ENCODE results near the gene SIGLEC12. TPM values are rescaled to one million over a fixed set of nuclear protein-coding genes. Genes with fewer than 3 reads are reported as not detected.

Gene SIGLEC12
- total and polyA plus RNA-seq, 2 donors (not counting 3 experiments of a cell fraction or from before 2014, with no cell fraction given): not detected

GRCh38 chr19:51497666-51498065 is 3.9 kb downstream of the SIGLEC12 start:
- ChIA-PET POLR2A (no interaction called here), CTCF (no interaction called here)
- Histone ChIP-seq H3K36me3 (ENCODE audit: control insufficient read depth in 2 of 2, extremely low read depth in 1 of 2, insufficient read depth in 2 of 2, low read length in 2 of 2) (no peaks in the 10 kb centered on the region), H2AFZ (ENCODE audit: low read depth, low read length) (no peak overlapping the region), H3K4me1 (ENCODE audit: control insufficient read depth, extremely low read depth, insufficient read depth, low read length) (no peaks in the 10 kb centered on the region), H3K9ac (replicated peaks; ENCODE audit: extremely low read depth, insufficient read depth, low read length) (no peak overlapping the region), H3K9me3 (replicated peaks; ENCODE audit: control insufficient read depth, insufficient read depth, low read length) (no peaks in the 10 kb centered on the region), H3K27ac (ENCODE audit: insufficient read depth, low read depth, low read length) (no peak overlapping the region), H3K4me3 (replicated peaks in 1 of 3; ENCODE audit: insufficient read depth in 1 of 3, low read depth in 1 of 3, low read length in 3 of 3) (no peak overlapping the region), H3K9me1 (replicated peaks; ENCODE audit: control insufficient read depth, extremely low read depth, insufficient read depth, low read length) (no peaks in the 10 kb centered on the region), H3K27me3 (ENCODE audit: control insufficient read depth in 2 of 2, insufficient read depth in 2 of 2, low read length in 2 of 2) (no peaks in the 10 kb centered on the region), H4K20me1 (replicated peaks; ENCODE audit: control insufficient read depth, extremely low read depth, insufficient read depth, low read length) (no peaks in the 10 kb centered on the region), H3K4me2 (ENCODE audit: insufficient read depth, low read length) (no peak overlapping the region), H3K79me2 (ENCODE audit: control insufficient read depth, insufficient read depth, low read length) (no peaks in the 10 kb centered on the region)
- FAIRE-seq (no peak), DNase-seq (ENCODE audit: low read depth, low spot score) (no peak)
- dilution Hi-C loops (cut with MboI; ENCODE audit: extremely low pct_ligation_motif_present, low sequenced_read_pairs) (no loop called here), intact Hi-C loops (cut with micrococcal nuclease) (no loop called here)
- TF ChIP-seq JUN (IDR thresholded peaks at IDR 0.05; ENCODE audit: borderline replicate concordance, insufficient read depth, insufficient read length, low read depth) (no peak), EZH2 (IDR thresholded peaks at IDR 0.05; ENCODE audit: borderline replicate concordance, low read depth, low read length, severe bottlenecking) (no peak)
- BruUV-seq (replicated peaks): no TSS peak

- H3K79me2 ChIP-seq (ENCODE audit: control insufficient read depth, insufficient read depth, low read length): no peaks in the 10 kb centered on the region
- no peaks in the 10 kb centered on the region for H3K36me3 ChIP-seq (ENCODE audit: control insufficient read depth in 2 of 2, extremely low read depth in 1 of 2, insufficient read depth in 2 of 2, low read length in 2 of 2)
- no peaks in the 10 kb centered on the region for H3K27me3 ChIP-seq (ENCODE audit: control insufficient read depth in 2 of 2, insufficient read depth in 2 of 2, low read length in 2 of 2)
- BruUV-seq (replicated peaks): no TSS peak
- no peak overlapping the region for H3K4me2 ChIP-seq (ENCODE audit: insufficient read depth, low read length)
- H3K4me1 ChIP-seq (ENCODE audit: control insufficient read depth, extremely low read depth, insufficient read depth, low read length): no peaks in the 10 kb centered on the region
- dilution Hi-C loops (cut with MboI; ENCODE audit: extremely low pct_ligation_motif_present, low sequenced_read_pairs): no loop called here
- intact Hi-C loops (cut with micrococcal nuclease): no loop called here
- H3K27ac ChIP-seq (ENCODE audit: insufficient read depth, low read depth, low read length): no peak overlapping the region
- H3K4me3 ChIP-seq (replicated peaks in 1 of 3; ENCODE audit: insufficient read depth in 1 of 3, low read depth in 1 of 3, low read length in 3 of 3): no peak overlapping the region
- FAIRE-seq (no peak), DNase-seq (ENCODE audit: low read depth, low spot score) (no peak)
- no peak overlapping the region for H3K9ac ChIP-seq (replicated peaks; ENCODE audit: extremely low read depth, insufficient read depth, low read length)
- H3K9me1 ChIP-seq (replicated peaks; ENCODE audit: control insufficient read depth, extremely low read depth, insufficient read depth, low read length): no peaks in the 10 kb centered on the region
- ChIA-PET POLR2A (no interaction called here), CTCF (no interaction called here)
- H4K20me1 ChIP-seq (replicated peaks; ENCODE audit: control insufficient read depth, extremely low read depth, insufficient read depth, low read length): no peaks in the 10 kb centered on the region
- no peak for TF ChIP-seq POLR2AphosphoS5 (IDR thresholded peaks at IDR 0.05; ENCODE audit: insufficient read depth, low read depth, low read length)
- H2AFZ ChIP-seq (ENCODE audit: low read depth, low read length): no peak overlapping the region
- H3K9me3 ChIP-seq (replicated peaks; ENCODE audit: control insufficient read depth, insufficient read depth, low read length): no peaks in the 10 kb centered on the region
Measured at GRCh38 chr19:51493776-51494175, 7.8 kb downstream of the SIGLEC12 start.
